Neuronal stem cell (in vitro differentiated cells): ENCODE results near the gene NOTO.
A peak's percentile ranks its signal among the peaks of the same experiment; 100 is the strongest.

Experiments used
- DNase-seq: peaks from one replicate; pipeline ENCODE4 v3.0.0-alpha.2; 2013; ENCODE audit warnings: low spot score
- H2AFZ ChIP-seq: one replicate; pipeline ENCODE4 v1.6.1; 2013; ENCODE audit warnings: mild to moderate bottlenecking, low read length, inconsistent platforms
- H2AK5ac ChIP-seq: 2 replicates; pipeline ENCODE4 v1.6.1; 2013; ENCODE audit warnings: low read depth, mild to moderate bottlenecking, inconsistent platforms, low read length, moderate library complexity, mixed read lengths
- H2BK120ac ChIP-seq: 2 replicates; pipeline ENCODE4 v1.6.1; 2013; ENCODE audit warnings: low read depth, mild to moderate bottlenecking, inconsistent platforms, low read length, moderate library complexity, mixed read lengths
- H2BK12ac ChIP-seq: one replicate; pipeline ENCODE4 v1.6.1; 2013; ENCODE audit warnings: low read length, inconsistent platforms
- H2BK15ac ChIP-seq: 2 replicates; pipeline ENCODE4 v1.6.1; 2013; ENCODE audit warnings: mild to moderate bottlenecking, low read length, inconsistent platforms, mixed read lengths
- H2BK5ac ChIP-seq: one replicate; pipeline ENCODE4 v1.6.1; 2013; ENCODE audit warnings: inconsistent platforms, mild to moderate bottlenecking, low read length, moderate library complexity
- H3K14ac ChIP-seq: one replicate; pipeline ENCODE4 v1.6.1; 2013; ENCODE audit warnings: low read length, inconsistent platforms
- H3K18ac ChIP-seq: 2 replicates; pipeline ENCODE4 v1.6.1; 2013; ENCODE audit warnings: low read length, inconsistent platforms
- H3K23ac ChIP-seq: 2 replicates; pipeline ENCODE4 v1.6.1; 2013; ENCODE audit warnings: low read depth, mild to moderate bottlenecking, mixed read lengths, low read length, inconsistent platforms; ENCODE audit not compliant: poor library complexity
- H3K27ac ChIP-seq: replicated peaks from 3 replicates; pipeline ENCODE4 v1.5.1; 2013; ENCODE audit warnings: low read length, inconsistent platforms
- H3K27me3 ChIP-seq, 3 experiments: 2 replicates each; pipeline ENCODE4 v1.6.1; 2013; ENCODE audit warnings: low read length in 3 of 3, mild to moderate bottlenecking in 2 of 3, inconsistent platforms in 1 of 3, low read depth in 1 of 3, mixed read lengths in 1 of 3, moderate library complexity in 1 of 3; ENCODE audit not compliant: control insufficient read depth in 3 of 3, insufficient read depth in 3 of 3
- H3K36me3 ChIP-seq, 2 donors: replicated peaks in 1 of 2; 2 replicates each; pipeline ENCODE4 v1.6.1; 2013; ENCODE audit warnings: low read length in 2 of 2; ENCODE audit not compliant: control insufficient read depth in 2 of 2, insufficient read depth in 2 of 2
- H3K4ac ChIP-seq: 2 replicates; pipeline ENCODE4 v1.6.1; 2013; ENCODE audit warnings: inconsistent platforms, mild to moderate bottlenecking, low read length, moderate library complexity
- H3K4me1 ChIP-seq, 2 donors: 1 replicate in 1 of 2; 2 replicates in 1 of 2; pipeline ENCODE4 v1.6.1; 2013; ENCODE audit warnings: low read length in 2 of 2, low read depth in 1 of 2; ENCODE audit not compliant: control insufficient read depth in 2 of 2, insufficient read depth in 1 of 2
- H3K4me2 ChIP-seq: one replicate; pipeline ENCODE4 v1.6.1; 2013; ENCODE audit warnings: mild to moderate bottlenecking, low read length, inconsistent platforms; ENCODE audit not compliant: insufficient read depth, poor library complexity, severe bottlenecking
- H3K4me3 ChIP-seq, 2 donors: 2 replicates each; pipeline ENCODE4 v1.5.1; 2013; ENCODE audit warnings: low read length in 2 of 2, mild to moderate bottlenecking in 2 of 2, inconsistent platforms in 1 of 2, moderate library complexity in 1 of 2
- H3K79me1 ChIP-seq: one replicate; pipeline ENCODE4 v1.6.1; 2013; ENCODE audit warnings: low read depth, mild to moderate bottlenecking, inconsistent platforms, low read length, moderate library complexity
- H3K9ac ChIP-seq: one replicate; pipeline ENCODE4 v1.6.1; 2013; ENCODE audit warnings: mild to moderate bottlenecking, low read depth, low read length, inconsistent platforms; ENCODE audit not compliant: poor library complexity
- H3K9me3 ChIP-seq, 2 donors: replicated peaks in 1 of 2; 2 replicates each; pipeline versions ENCODE3 to v1.6.1; 2013; ENCODE audit warnings: low read length in 2 of 2, mild to moderate bottlenecking in 2 of 2, inconsistent platforms in 1 of 2, low read depth in 1 of 2, mixed read lengths in 1 of 2, moderate library complexity in 1 of 2; ENCODE audit not compliant: control insufficient read depth in 2 of 2, insufficient read depth in 1 of 2
- H4K8ac ChIP-seq: one replicate; pipeline ENCODE4 v1.6.1; 2013; ENCODE audit warnings: low read depth, mild to moderate bottlenecking, inconsistent platforms, low read length, moderate library complexity
- H4K91ac ChIP-seq: one replicate; pipeline ENCODE4 v1.6.1; 2013; ENCODE audit warnings: low read length, low read depth, mild to moderate bottlenecking, inconsistent platforms; ENCODE audit not compliant: poor library complexity
- WGBS, 2 donors: extraction: QIAGEN DNeasy Blood & Tissue Kit; methylation state at CpG; one replicate each; pipeline ENCODE4 v1.1.7; 2013; ENCODE audit warnings: missing lambda C conversion rate in 2 of 2, mixed read lengths in 1 of 2; ENCODE audit not compliant: insufficient read length in 2 of 2, insufficient replicate concordance in 1 of 2; ENCODE audit errors: extremely low coverage in 2 of 2; 5-methylcytosine and 5-hydroxymethylcytosine counted together

The NOTO gene

DNA sequence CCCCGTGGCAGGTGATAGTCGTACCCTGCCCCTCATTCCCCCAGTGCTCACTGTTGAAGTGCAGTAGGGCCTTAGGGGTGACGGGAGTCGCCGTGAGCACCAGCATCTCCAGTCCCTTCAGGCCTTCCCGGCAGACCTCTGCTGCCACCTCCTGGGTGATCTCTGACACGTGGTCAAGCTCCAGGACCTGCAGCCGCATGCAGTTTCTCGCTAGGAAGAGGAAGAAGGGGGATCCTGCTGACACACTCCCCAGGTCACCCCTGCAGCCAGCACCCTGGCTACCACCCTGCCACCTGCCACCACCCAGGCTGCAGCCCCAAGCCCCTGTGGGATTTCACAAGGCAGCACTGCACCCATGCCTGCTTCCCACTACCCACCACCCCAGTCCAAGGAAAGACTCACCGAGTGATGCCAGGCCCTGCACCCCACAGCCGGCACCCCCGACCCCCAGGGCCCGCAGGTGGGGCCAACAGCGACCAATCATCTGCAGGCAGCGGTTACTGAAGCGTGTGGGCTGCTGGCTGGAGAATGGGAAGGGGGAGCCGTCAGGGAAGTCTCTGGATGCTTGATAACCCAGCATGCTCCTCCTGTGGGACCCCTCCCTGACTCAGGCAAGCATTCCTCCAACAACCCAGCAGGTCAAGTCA lies 58.1 kb downstream of the NOTO start:
- H3K27me3 ChIP-seq = no peaks in the 10 kb centered on the region
- no peak overlapping the region for H2BK12ac ChIP-seq
- H3K9me3 ChIP-seq = no peaks in the 10 kb centered on the region
- no peak overlapping the region for H3K23ac ChIP-seq
- peak overlapping the region; percentile 28 for H2AK5ac ChIP-seq
- peak overlapping the region; percentile 79 for H4K8ac ChIP-seq
- DNase-seq = no peak
- H3K4me1 ChIP-seq = peaks cover 0 to 2% of the 10 kb centered on the region in 2 donors
- H3K4ac ChIP-seq = peak overlapping the region; percentile 61
- no peak overlapping the region for H3K27ac ChIP-seq
- no peak overlapping the region for H2BK15ac ChIP-seq
- H2BK120ac ChIP-seq = no peak overlapping the region
- H2BK5ac ChIP-seq = no peak overlapping the region
- no peak overlapping the region for H2AFZ ChIP-seq
- WGBS, 2 donors = no CpG with 5 or more reads among the region's 17 CpGs
- H3K36me3 ChIP-seq = peaks cover 6 to 15% of the 10 kb centered on the region in 2 donors
- H3K9ac ChIP-seq = peak overlapping the region; percentile 50
- H3K18ac ChIP-seq = peak overlapping the region; percentile 87
- H3K4me2 ChIP-seq = no peak overlapping the region
- H3K14ac ChIP-seq = peak overlapping the region; percentile 21
- no peak overlapping the region for H4K91ac ChIP-seq
- no peaks in the 10 kb centered on the region for H3K79me1 ChIP-seq
- H3K4me3 ChIP-seq = no peak overlapping the region
